ENCODE data around the gene UBE2E3.

The UBE2E3 gene

GRCh38 chr2:181022652-181023051 lies 42.2 kb downstream of the UBE2E3 start:
- no peaks in the 10 kb centered on the region for H3K27me3 ChIP-seq (ENCODE audit: insufficient read depth, low read length, poor library complexity, severe bottlenecking)
- no peaks in the 10 kb centered on the region for H3K4me1 ChIP-seq (ENCODE audit: insufficient read depth, low read length, poor library complexity, severe bottlenecking)
- H3K36me3 ChIP-seq (ENCODE audit: insufficient read depth, low read length) = no peaks in the 10 kb centered on the region
- no peak overlapping the region for H2AFZ ChIP-seq (ENCODE audit: low read length)
- no peak overlapping the region for H3K4me3 ChIP-seq (ENCODE audit: low read length, poor library complexity, severe bottlenecking)
- TF ChIP-seq CTCF (conservative IDR thresholded peaks at IDR 0.05; ENCODE audit: low read length) = no peak
- no peak for TF ChIP-seq EZH2phosphoT487 (IDR thresholded peaks at IDR 0.05; ENCODE audit: borderline replicate concordance)
- H3F3A ChIP-seq (ENCODE audit: low read depth) = no peaks in the 10 kb centered on the region
- H4K20me1 ChIP-seq (ENCODE audit: insufficient read depth, low read length, poor library complexity, severe bottlenecking) = no peaks in the 10 kb centered on the region
- H3K9ac ChIP-seq (ENCODE audit: low read depth, low read length, poor library complexity, severe bottlenecking) = no peak overlapping the region
- H3K9me2 ChIP-seq (replicated peaks; ENCODE audit: low read depth, low read length) = no peaks in the 10 kb centered on the region
- no peaks in the 10 kb centered on the region for H3K79me2 ChIP-seq (ENCODE audit: insufficient read depth, low read length)
- no peak overlapping the region for H3K4me2 ChIP-seq (ENCODE audit: low read depth, low read length, poor library complexity, severe bottlenecking)
- no peaks in the 10 kb centered on the region for H3K9me3 ChIP-seq (ENCODE audit: insufficient read depth, low read depth, low read length)

- Histone ChIP-seq H3K27me3 (ENCODE audit: insufficient read depth, low read length, poor library complexity, severe bottlenecking) (no peaks in the 10 kb centered on the region), H3K4me3 (ENCODE audit: low read length, poor library complexity, severe bottlenecking) (no peak overlapping the region), H2AFZ (ENCODE audit: low read length) (no peak overlapping the region), H3K4me2 (ENCODE audit: low read depth, low read length, poor library complexity, severe bottlenecking) (no peak overlapping the region), H3K36me3 (ENCODE audit: insufficient read depth, low read length) (no peaks in the 10 kb centered on the region), H3K9ac (ENCODE audit: low read depth, low read length, poor library complexity, severe bottlenecking) (no peak overlapping the region), H3K4me1 (ENCODE audit: insufficient read depth, low read length, poor library complexity, severe bottlenecking) (no peaks in the 10 kb centered on the region), H3K9me3 (ENCODE audit: insufficient read depth, low read depth, low read length) (no peaks in the 10 kb centered on the region), H3K79me2 (ENCODE audit: insufficient read depth, low read length) (no peaks in the 10 kb centered on the region), H3F3A (ENCODE audit: low read depth) (no peaks in the 10 kb centered on the region), H3K9me2 (replicated peaks; ENCODE audit: low read depth, low read length) (no peaks in the 10 kb centered on the region), H4K20me1 (ENCODE audit: insufficient read depth, low read length, poor library complexity, severe bottlenecking) (no peaks in the 10 kb centered on the region)
- no peak for TF ChIP-seq EZH2phosphoT487 (IDR thresholded peaks at IDR 0.05; ENCODE audit: borderline replicate concordance)
- TF ChIP-seq CTCF (conservative IDR thresholded peaks at IDR 0.05; ENCODE audit: low read length) = no peak
Observed at GRCh38 chr2:181025004-181025403, 44.6 kb downstream of the UBE2E3 start.

DNA sequence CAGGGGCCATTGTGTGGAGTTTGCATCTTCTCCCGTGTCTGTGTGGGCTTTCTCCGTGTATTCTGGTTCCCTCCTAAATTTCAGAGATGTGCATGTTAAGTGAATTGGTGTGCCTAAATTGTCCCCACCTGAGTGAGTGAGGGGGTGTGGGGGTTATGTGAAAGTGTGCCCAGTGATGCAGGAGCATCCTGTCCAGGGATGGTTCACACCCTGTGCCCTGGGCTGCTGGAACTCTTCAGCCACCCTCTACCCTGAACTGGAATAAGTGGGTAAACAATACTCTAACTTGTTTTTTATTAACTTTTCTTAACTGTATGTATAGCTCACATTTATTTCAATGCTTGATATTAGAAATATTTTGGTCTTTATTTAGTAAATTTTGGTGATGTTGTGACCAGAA lies 56.0 kb downstream of the UBE2E3 start:
- TF ChIP-seq CTCF (conservative IDR thresholded peaks at IDR 0.05; ENCODE audit: low read length) = no peak
- no peak for TF ChIP-seq EZH2phosphoT487 (IDR thresholded peaks at IDR 0.05; ENCODE audit: borderline replicate concordance)
- H3K4me1 ChIP-seq (ENCODE audit: insufficient read depth, low read length, poor library complexity, severe bottlenecking) = no peaks in the 10 kb centered on the region
- no peaks in the 10 kb centered on the region for H4K20me1 ChIP-seq (ENCODE audit: insufficient read depth, low read length, poor library complexity, severe bottlenecking)
- H3K9me2 ChIP-seq (replicated peaks; ENCODE audit: low read depth, low read length) = no peaks in the 10 kb centered on the region
- H3F3A ChIP-seq (ENCODE audit: low read depth) = no peaks in the 10 kb centered on the region
- no peak overlapping the region for H3K4me2 ChIP-seq (ENCODE audit: low read depth, low read length, poor library complexity, severe bottlenecking)
- no peaks in the 10 kb centered on the region for H3K27me3 ChIP-seq (ENCODE audit: insufficient read depth, low read length, poor library complexity, severe bottlenecking)
- H3K4me3 ChIP-seq (ENCODE audit: low read length, poor library complexity, severe bottlenecking) = no peak overlapping the region
- H3K79me2 ChIP-seq (ENCODE audit: insufficient read depth, low read length) = no peaks in the 10 kb centered on the region
- no peak overlapping the region for H3K9ac ChIP-seq (ENCODE audit: low read depth, low read length, poor library complexity, severe bottlenecking)
- H2AFZ ChIP-seq (ENCODE audit: low read length) = no peak overlapping the region
- H3K36me3 ChIP-seq (ENCODE audit: insufficient read depth, low read length) = no peaks in the 10 kb centered on the region
- no peaks in the 10 kb centered on the region for H3K9me3 ChIP-seq (ENCODE audit: insufficient read depth, low read depth, low read length)

Data from Loucy (cell line).